Measurements from ENCODE around the gene ITPR1. TPM values are rescaled to one million over a fixed set of nuclear protein-coding genes. Genes with fewer than 3 reads are reported as not detected.

Gene ITPR1
- total RNA-seq, 1 experiment from 2014 or later: 48.5 TPM

GRCh38 chr3:4719046-4719501 lies 225.9 kb downstream of the ITPR1 start:
- no peak for ATAC-seq
- ChIA-PET CTCF (no interaction called here), POLR2A (ENCODE audit: unreplicated experiment) (no interaction called here)
- Histone ChIP-seq H3K4me2 (ENCODE audit: low read length) (no peak overlapping the region), H3F3A (ENCODE audit: low read length, unreplicated experiment) (no peaks in the 10 kb centered on the region), H3K36me3 (ENCODE audit: low read depth, low read length) (no peaks in the 10 kb centered on the region), H3K4me3 (ENCODE audit: low read length) (no peak overlapping the region), H2AFZ (ENCODE audit: low read length) (no peak overlapping the region), H3K4me1 (ENCODE audit: insufficient read depth, low read length) (peaks cover 36% of the 10 kb centered on the region), H3K9me3 (ENCODE audit: low read length) (no peaks in the 10 kb centered on the region), H3K27ac (ENCODE audit: low read length) (no peak overlapping the region), H4K20me1 (ENCODE audit: low read length) (no peaks in the 10 kb centered on the region), H3K9ac (ENCODE audit: low read length) (no peak overlapping the region), H3K79me2 (ENCODE audit: low read length) (no peaks in the 10 kb centered on the region), H3K9me2 (replicated peaks; ENCODE audit: low read length) (no peaks in the 10 kb centered on the region), H3K27me3 (ENCODE audit: low read length) (no peaks in the 10 kb centered on the region)
- no peak for DNase-seq
- TF ChIP-seq EZH2 (IDR thresholded peaks at IDR 0.05; ENCODE audit: low read length, unreplicated experiment) (no peak), EZH2phosphoT487 (IDR thresholded peaks at IDR 0.05; ENCODE audit: borderline replicate concordance, low read length) (no peak), CTCF (conservative IDR thresholded peaks at IDR 0.05; ENCODE audit: low read depth, low read length) (no peak)
- intact Hi-C loops (cut with micrococcal nuclease): no loop called here
- BruUV-seq (replicated peaks): no TSS peak

GRCh38 chr3:4720316-4721075 lies 227.3 kb downstream of the ITPR1 start:
- H3K79me2 ChIP-seq (ENCODE audit: low read length): no peaks in the 10 kb centered on the region
- H3K36me3 ChIP-seq (ENCODE audit: low read depth, low read length): no peaks in the 10 kb centered on the region
- peak; percentile 76 for DNase-seq
- no peak overlapping the region for H3K4me3 ChIP-seq (ENCODE audit: low read length)
- peak; percentile 52 for ATAC-seq
- CTCF ChIA-PET: interaction anchor here (0.5 to 2.2 kb wide), 25 partner anchors 9 to 339 kb away, joined by 3 to 15 read pairs (median 5); partner anchors contain the start of gene BHLHE40
- no peaks in the 10 kb centered on the region for H3K27me3 ChIP-seq (ENCODE audit: low read length)
- H3K4me1 ChIP-seq (ENCODE audit: insufficient read depth, low read length): peaks cover 36% of the 10 kb centered on the region
- TF ChIP-seq EZH2 (IDR thresholded peaks at IDR 0.05; ENCODE audit: low read length, unreplicated experiment) (no peak), CTCF (conservative IDR thresholded peaks at IDR 0.05; ENCODE audit: low read depth, low read length) (peak; percentile 73)
- 0 out of 2 replicates have a peak overlapping the region, but pooled peaks have one; percentile 4 for H3K27ac ChIP-seq (ENCODE audit: low read length)
- H3F3A ChIP-seq (ENCODE audit: low read length, unreplicated experiment): no peaks in the 10 kb centered on the region
- POLR2A ChIA-PET (ENCODE audit: unreplicated experiment): interaction anchor here (0.6 to 0.7 kb wide), 4 partner anchors 42 to 260 kb away, joined by 4 read pairs; partner anchors contain the start of gene BHLHE40
- intact Hi-C loops (cut with micrococcal nuclease): loop anchor here (2.0 kb wide), 1 partner anchor 166 kb away; no protein-coding TSS in a partner anchor
- H3K9me2 ChIP-seq (replicated peaks; ENCODE audit: low read length): no peaks in the 10 kb centered on the region
- BruUV-seq (replicated peaks): no TSS peak
- no peak overlapping the region for H3K9ac ChIP-seq (ENCODE audit: low read length)
- H4K20me1 ChIP-seq (ENCODE audit: low read length): no peaks in the 10 kb centered on the region
- no peaks in the 10 kb centered on the region for H3K9me3 ChIP-seq (ENCODE audit: low read length)
- 0 out of 2 replicates have a peak overlapping the region, but pooled peaks have one; percentile 1 for H3K4me2 ChIP-seq (ENCODE audit: low read length)
- H2AFZ ChIP-seq (ENCODE audit: low read length): no peak overlapping the region
